Upper lobe of left lung (tissue), 6 donors: ENCODE results near the gene BMERB1. TPM values are rescaled to one million over a fixed set of nuclear protein-coding genes. Genes with fewer than 3 reads are reported as not detected.
"Not testable (repeated sequence)": the region's sequence is repeated elsewhere in the genome, so short reads cannot be mapped to it uniquely, and the experiment has no call there.

Experiments
- ATAC-seq, 2 donors: fragments of 200-7000 bp; cut with Tn5 transposase; one replicate each; pipeline ENCODE4 v1.9.1; 2022; ENCODE audit warnings: mild to moderate bottlenecking in 2 of 2, moderate library complexity in 2 of 2; ENCODE audit not compliant: low FRiP score in 2 of 2
- DNase-seq, 2 donors: peaks; one replicate each; pipeline ENCODE4 v3.0.0-alpha.2; 2019 to 2020
- H3K27ac ChIP-seq, 4 donors: fragments of 200-600 bp; sonication (generic); one replicate each; pipeline ENCODE4 v1.5.1; 2016 to 2019
- H3K27me3 ChIP-seq, 4 donors: fragments of 200-600 bp; sonication (generic); one replicate each; pipeline ENCODE4 v1.5.1; 2017 to 2019
- H3K36me3 ChIP-seq, 4 donors: fragments of 200-600 bp; sonication (generic); one replicate each; pipeline ENCODE4 v1.5.1; 2016 to 2019
- H3K4me1 ChIP-seq, 4 donors: fragments of 200-600 bp; sonication (generic); one replicate each; pipeline ENCODE4 v1.5.1; 2018 to 2019
- H3K4me3 ChIP-seq, 4 donors: fragments of 200-600 bp; sonication (generic); one replicate each; pipeline ENCODE4 v1.5.1; 2017 to 2019; ENCODE audit warnings: mild to moderate bottlenecking in 2 of 4, moderate library complexity in 1 of 4
- H3K9me3 ChIP-seq, 4 donors: fragments of 200-600 bp; sonication (generic); one replicate each; pipeline ENCODE4 v1.5.1; 2018 to 2019
- CTCF ChIP-seq, 6 experiments: fragments of 450-650 bp in 4 of 6; fragments of 200-600 bp in 2 of 6; sonication (generic) in 2 of 6; IDR thresholded peaks; one replicate each; pipeline ENCODE4 v1.5.1; 2016 to 2019; ENCODE audit warnings: antibody characterized with exemption in 6 of 6
- EP300 ChIP-seq, 4 donors: sonication (generic); formaldehyde crosslinking; IDR thresholded peaks; one replicate each; pipeline ENCODE4 v1.5.1; 2017; ENCODE audit warnings: antibody characterized with exemption in 4 of 4, control low read depth in 2 of 4
- POLR2A ChIP-seq, 4 donors: fragments of 450-650 bp; IDR thresholded peaks; one replicate each; pipeline ENCODE4 v1.5.1; 2016 to 2017; ENCODE audit warnings: antibody characterized with exemption in 4 of 4, mild to moderate bottlenecking in 2 of 4
- POLR2AphosphoS5 ChIP-seq, 2 donors: sonication (generic); formaldehyde crosslinking; IDR thresholded peaks; one replicate each; pipeline ENCODE4 v1.5.1; 2017; ENCODE audit warnings: antibody characterized with exemption in 2 of 2
- WGBS, 2 donors: methylation state at CpG; one replicate each; pipeline ENCODE4 v1.1.5; 2017 to 2018; 5-methylcytosine and 5-hydroxymethylcytosine counted together
- total RNA-seq, 6 donors: library from RNA; depleted of rRNA in 4 of 6; stranded (reverse); fragments of >200 nt in 4 of 6; gene quantifications; one replicate each; pipeline versions ENCODE4 v1.1.0 to v1.2.1, GENCODE V29; 2016 to 2021
- donor health status: DM: no; HTN: no; CAD: no; lungs with moderate emphysema.
- donor health status: DM: no; HTN: yes; CAD: no; lungs with severe emphysema.

BMERB1 gene
- total RNA-seq, 6 donors from 2014 or later: 5.2 to 27.6 (median 16.1) TPM

GRCh38 chr16:15434079-15434424, 336 bp upstream of the BMERB1 start:
- WGBS, 2 donors: 21 to 39% methylated on average over 12 of the region's 12 CpGs
- Histone ChIP-seq H3K4me3 (peak overlapping the region in 3 of 4 donors; percentile 58 to 67 (median 60)), H3K36me3 (no peaks in the 10 kb centered on the region), H3K27ac (no peak overlapping the region), H3K4me1 (peaks cover 0 to 17% (median 10%) of the 10 kb centered on the region in 4 donors), H3K9me3 (no peaks in the 10 kb centered on the region), H3K27me3 (peaks cover 0 to 11% (median 0%) of the 10 kb centered on the region in 4 donors)
- TF ChIP-seq POLR2A (IDR thresholded peaks at IDR 0.05) (no peak), CTCF (IDR thresholded peaks at IDR 0.05) (no peak), POLR2AphosphoS5 (IDR thresholded peaks at IDR 0.05) (no peak), EP300 (IDR thresholded peaks at IDR 0.05) (no peak)
- DNase-seq (no peak), ATAC-seq (no peak)

- no peaks in the 10 kb centered on the region for H3K36me3 ChIP-seq
- WGBS, 2 donors: 12 to 14% methylated on average over 15 to 20 of the region's 22 CpGs
- ATAC-seq: peak in 1 of 2 donors; percentile 51
- peak in 1 of 2 donors; percentile 53 for DNase-seq
- peak overlapping the region in 3 of 4 donors; percentile 58 to 67 (median 60) for H3K4me3 ChIP-seq
- H3K27ac ChIP-seq: peak overlapping the region in 3 of 4 donors; percentile 18 to 64 (median 53)
- TF ChIP-seq POLR2A (IDR thresholded peaks at IDR 0.05) (no peak), CTCF (IDR thresholded peaks at IDR 0.05) (no peak), POLR2AphosphoS5 (IDR thresholded peaks at IDR 0.05) (no peak), EP300 (IDR thresholded peaks at IDR 0.05) (no peak)
- H3K4me1 ChIP-seq: peaks cover 0 to 17% (median 10%) of the 10 kb centered on the region in 4 donors
- no peaks in the 10 kb centered on the region for H3K9me3 ChIP-seq
- H3K27me3 ChIP-seq: peaks cover 0 to 11% (median 0%) of the 10 kb centered on the region in 4 donors
These were observed 952 bp downstream of the BMERB1 start for GRCh38 chr16:15435216-15435864.

- Histone ChIP-seq H3K9me3 (no peaks in the 10 kb centered on the region), H3K27ac (no peak overlapping the region), H3K36me3 (no peaks in the 10 kb centered on the region), H3K4me1 (peaks cover 0 to 18% (median 9%) of the 10 kb centered on the region in 4 donors), H3K27me3 (peaks cover 0 to 11% (median 0%) of the 10 kb centered on the region in 4 donors), H3K4me3 (no peak overlapping the region)
- ATAC-seq (no peak), DNase-seq (no peak)
- WGBS, 2 donors: 81 to 87% methylated on average over 4 of the region's 4 CpGs
- TF ChIP-seq EP300 (IDR thresholded peaks at IDR 0.05) (no peak), POLR2AphosphoS5 (IDR thresholded peaks at IDR 0.05) (no peak), POLR2A (IDR thresholded peaks at IDR 0.05) (no peak), CTCF (IDR thresholded peaks at IDR 0.05) (no peak)
These were observed 4.7 kb downstream of the BMERB1 start for GRCh38 chr16:15439102-15439501.

- peaks cover 0 to 7% (median 0%) of the 10 kb centered on the region in 4 donors for H3K27me3 ChIP-seq
- ATAC-seq: no peak
- no peaks in the 10 kb centered on the region for H3K9me3 ChIP-seq
- H3K36me3 ChIP-seq: no peaks in the 10 kb centered on the region
- no peak overlapping the region for H3K27ac ChIP-seq
- DNase-seq: no peak
- 84 to 92% methylated on average over 4 of the region's 4 CpGs for WGBS, 2 donors
- H3K4me3 ChIP-seq: no peak overlapping the region
- H3K4me1 ChIP-seq: peaks cover 0 to 13% (median 7%) of the 10 kb centered on the region in 4 donors
- TF ChIP-seq CTCF (IDR thresholded peaks at IDR 0.05): no peak
- TF ChIP-seq POLR2AphosphoS5 (IDR thresholded peaks at IDR 0.05): no peak
- TF ChIP-seq EP300 (IDR thresholded peaks at IDR 0.05): no peak
- no peak for TF ChIP-seq POLR2A (IDR thresholded peaks at IDR 0.05)
These were observed 5.1 kb downstream of the BMERB1 start for GRCh38 chr16:15439521-15439920.

GRCh38 chr16:15440852-15441251, 6.5 kb downstream of the BMERB1 start:
- peaks cover 0 to 2% (median 0%) of the 10 kb centered on the region in 4 donors for H3K4me1 ChIP-seq
- TF ChIP-seq POLR2A (IDR thresholded peaks at IDR 0.05) (no peak), EP300 (IDR thresholded peaks at IDR 0.05) (no peak), CTCF (IDR thresholded peaks at IDR 0.05) (no peak), POLR2AphosphoS5 (IDR thresholded peaks at IDR 0.05) (no peak)

GRCh38 chr16:15442140-15442539, 7.8 kb downstream of the BMERB1 start:
- not testable (repeated sequence) for H3K4me3 ChIP-seq, H3K27ac ChIP-seq, H3K9me3 ChIP-seq, H3K4me1 ChIP-seq, H3K36me3 ChIP-seq, H3K27me3 ChIP-seq, DNase-seq
- 91 to 93% methylated on average over 5 of the region's 5 CpGs for WGBS, 2 donors
- ATAC-seq: peak in 1 of 2 donors; percentile 48

More at GRCh38 chr16:15440852-15441251, 6.5 kb downstream of the BMERB1 start:
- WGBS, 2 donors: 89 to 94% methylated on average over 3 of the region's 3 CpGs
- no peaks in the 10 kb centered on the region for H3K27me3 ChIP-seq
- H3K36me3 ChIP-seq: no peaks in the 10 kb centered on the region
- no peak for DNase-seq
- ATAC-seq: peak in 1 of 2 donors; percentile 68
- H3K4me3 ChIP-seq: no peak overlapping the region
- peaks cover 0 to 5% (median 2%) of the 10 kb centered on the region in 4 donors for H3K9me3 ChIP-seq
- H3K27ac ChIP-seq: no peak overlapping the region
